ENCODE measurements around the gene ACYP2.

- no peak for TF ChIP-seq EZH2 (IDR thresholded peaks at IDR 0.05; ENCODE audit: insufficient read depth, poor library complexity, severe bottlenecking)
- no peak for TF ChIP-seq EZH2phosphoT487 (IDR thresholded peaks at IDR 0.05; ENCODE audit: insufficient read depth, low read depth)
These were observed 140.0 kb downstream of the ACYP2 start for GRCh38 chr2:54255230-54256090.

Measured in GM23248 (cell line).